Epidermal melanocyte (primary cell): Measurements from ENCODE around the gene CCRL2.
"Not testable (repeated sequence)": the region's sequence is repeated elsewhere in the genome, so short reads cannot be mapped to it uniquely, and the experiment has no call there.

Experiments used
- DNase-seq: peaks from one replicate; pipeline ENCODE4 v3.0.0; 2011; ENCODE audit warnings: low spot score; ENCODE audit not compliant: insufficient read length

Gene CCRL2

GRCh38 chr3:46380471-46381221 lies 26.4 kb upstream of the CCRL2 start:
- no peak for DNase-seq

GRCh38 chr3:46381625-46382024 lies 25.4 kb upstream of the CCRL2 start:
- no peak for DNase-seq

- DNase-seq = no peak
These were observed 23.7 kb upstream of the CCRL2 start for GRCh38 chr3:46383211-46383950.

- DNase-seq = no peak
These were observed 23.1 kb upstream of the CCRL2 start for GRCh38 chr3:46383951-46384330.

- no peak for DNase-seq
These were observed 20.9 kb upstream of the CCRL2 start for GRCh38 chr3:46386205-46386604.

GRCh38 chr3:46388847-46389246 lies 18.2 kb upstream of the CCRL2 start:
- DNase-seq = not testable (repeated sequence)

- DNase-seq = no peak
These were observed 17.8 kb upstream of the CCRL2 start for GRCh38 chr3:46389306-46389705.

GRCh38 chr3:46391526-46391925 lies 15.5 kb upstream of the CCRL2 start:
- DNase-seq = not testable (repeated sequence)

GRCh38 chr3:46393011-46393410 lies 14.0 kb upstream of the CCRL2 start:
- DNase-seq = no peak

GRCh38 chr3:46393554-46394434 lies 13.3 kb upstream of the CCRL2 start:
- DNase-seq = no peak

- no peak for DNase-seq
These were observed 11.8 kb upstream of the CCRL2 start for GRCh38 chr3:46395210-46395661.

GRCh38 chr3:46395766-46396530 lies 11.1 kb upstream of the CCRL2 start:
- no peak for DNase-seq

- DNase-seq = no peak
These were observed 9.9 kb upstream of the CCRL2 start for GRCh38 chr3:46397111-46397510.

GRCh38 chr3:46398186-46398955 lies 8.7 kb upstream of the CCRL2 start:
- DNase-seq = no peak

- no peak for DNase-seq
These were observed 8.0 kb upstream of the CCRL2 start for GRCh38 chr3:46399098-46399497.

- no peak for DNase-seq
These were observed 7.5 kb upstream of the CCRL2 start for GRCh38 chr3:46399557-46399956.

- no peak for DNase-seq
These were observed 6.9 kb upstream of the CCRL2 start for GRCh38 chr3:46400000-46400734.

- no peak for DNase-seq
These were observed 6.2 kb upstream of the CCRL2 start for GRCh38 chr3:46400846-46401245.

GRCh38 chr3:46401579-46401978 lies 5.5 kb upstream of the CCRL2 start:
- DNase-seq = no peak

GRCh38 chr3:46402902-46403301 lies 4.2 kb upstream of the CCRL2 start:
- not testable (repeated sequence) for DNase-seq
